ENCODE results near the gene CNTNAP5. TPM values are rescaled to one million over a fixed set of nuclear protein-coding genes. Genes with fewer than 3 reads are reported as not detected.

Gene CNTNAP5
- total and polyA plus RNA-seq, 2 donors (not counting 1 experiment from before 2014, with no cell fraction given): not detected

DNA sequence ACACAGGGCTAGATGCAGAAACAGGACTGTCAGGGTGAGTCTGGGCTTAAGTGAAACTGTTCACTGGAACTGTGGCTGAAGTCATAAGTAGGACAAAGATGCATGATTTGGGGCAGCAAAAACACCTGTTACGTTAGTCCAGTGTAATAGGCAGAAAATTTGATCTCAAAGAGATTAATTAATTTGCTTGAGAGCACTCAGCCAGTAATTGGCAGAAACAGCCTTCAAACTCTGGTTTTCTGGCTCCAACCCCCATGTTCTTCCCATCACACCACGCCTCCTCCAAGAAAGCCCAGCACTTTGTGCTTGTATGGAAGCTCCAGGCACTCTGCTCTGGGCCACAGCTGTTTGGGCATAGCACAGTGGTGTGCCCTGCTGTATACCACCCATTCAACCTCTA, 54.0 kb downstream of the CNTNAP5 start:
- DNase-seq (no peak), ATAC-seq (ENCODE audit: low read depth) (no peak)
- Mint-ChIP-seq H3K4me1 (no peaks in the 10 kb centered on the region), H3K27me3 (no peaks in the 10 kb centered on the region), H3K4me3 (no peak overlapping the region), H3K27ac (no peak overlapping the region), H3K9me3 (ENCODE audit: insufficient read depth) (no peaks in the 10 kb centered on the region)
- intact Hi-C loops (cut with micrococcal nuclease): no loop called here
- WGBS (ENCODE audit: insufficient coverage): 69% methylated on average over 2 of the region's 2 CpGs
- H2AFZ ChIP-seq (ENCODE audit: insufficient read depth, low read depth, low read length, poor library complexity, severe bottlenecking): no peak overlapping the region
- no peaks in the 10 kb centered on the region for H3K79me2 ChIP-seq (ENCODE audit: control insufficient read depth, insufficient read depth, low read length)
- CTCF ChIA-PET: no interaction called here
- H3K4me2 ChIP-seq (replicated peaks; ENCODE audit: low read depth, low read length, poor library complexity, severe bottlenecking): no peak overlapping the region
- POLR2A ChIA-PET: no interaction called here
- no peak overlapping the region for H3K27ac ChIP-seq (ENCODE audit: low read length in 2 of 2)
- no peaks in the 10 kb centered on the region for H4K20me1 ChIP-seq (ENCODE audit: control insufficient read depth, insufficient read depth, low read length, poor library complexity, severe bottlenecking)
- H3K27me3 ChIP-seq (replicated peaks in 1 of 4; ENCODE audit: control extremely low read depth in 1 of 4, control insufficient read depth in 3 of 4, insufficient read depth in 4 of 4, low read length in 3 of 4): no peaks in the 10 kb centered on the region
- H3K4me3 ChIP-seq (ENCODE audit: control extremely low read depth in 1 of 5, extremely low read depth in 1 of 5, insufficient read depth in 1 of 5, low read depth in 2 of 5, low read length in 4 of 5): no peak overlapping the region
- no peaks in the 10 kb centered on the region for H3K36me3 ChIP-seq (replicated peaks in 1 of 2; ENCODE audit: control extremely low read depth in 1 of 2, control insufficient read depth in 1 of 2, extremely low read depth in 1 of 2, insufficient read depth in 2 of 2, low read length in 1 of 2)
- no peaks in the 10 kb centered on the region for H3K4me1 ChIP-seq (ENCODE audit: control insufficient read depth in 2 of 2, insufficient read depth in 2 of 2, low read length in 2 of 2)
- H3K9me3 ChIP-seq (ENCODE audit: control extremely low read depth in 1 of 3, control insufficient read depth in 2 of 3, insufficient read depth in 1 of 3, low read length in 2 of 3): peaks cover 0 to 3% (median 0%) of the 10 kb centered on the region in 3 donors
- no peak overlapping the region for H3K9ac ChIP-seq (ENCODE audit: low read length)
- TF ChIP-seq EZH2 (IDR thresholded peaks at IDR 0.05; ENCODE audit: borderline replicate concordance, insufficient read depth, low read depth, low read length, poor library complexity, severe bottlenecking): no peak
- TF ChIP-seq, protein P1, sequence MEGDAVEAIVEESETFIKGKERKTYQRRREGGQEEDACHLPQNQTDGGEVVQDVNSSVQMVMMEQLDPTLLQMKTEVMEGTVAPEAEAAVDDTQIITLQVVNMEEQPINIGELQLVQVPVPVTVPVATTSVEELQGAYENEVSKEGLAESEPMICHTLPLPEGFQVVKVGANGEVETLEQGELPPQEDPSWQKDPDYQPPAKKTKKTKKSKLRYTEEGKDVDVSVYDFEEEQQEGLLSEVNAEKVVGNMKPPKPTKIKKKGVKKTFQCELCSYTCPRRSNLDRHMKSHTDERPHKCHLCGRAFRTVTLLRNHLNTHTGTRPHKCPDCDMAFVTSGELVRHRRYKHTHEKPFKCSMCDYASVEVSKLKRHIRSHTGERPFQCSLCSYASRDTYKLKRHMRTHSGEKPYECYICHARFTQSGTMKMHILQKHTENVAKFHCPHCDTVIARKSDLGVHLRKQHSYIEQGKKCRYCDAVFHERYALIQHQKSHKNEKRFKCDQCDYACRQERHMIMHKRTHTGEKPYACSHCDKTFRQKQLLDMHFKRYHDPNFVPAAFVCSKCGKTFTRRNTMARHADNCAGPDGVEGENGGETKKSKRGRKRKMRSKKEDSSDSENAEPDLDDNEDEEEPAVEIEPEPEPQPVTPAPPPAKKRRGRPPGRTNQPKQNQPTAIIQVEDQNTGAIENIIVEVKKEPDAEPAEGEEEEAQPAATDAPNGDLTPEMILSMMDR (IDR thresholded peaks at IDR 0.05): no peak

DNA sequence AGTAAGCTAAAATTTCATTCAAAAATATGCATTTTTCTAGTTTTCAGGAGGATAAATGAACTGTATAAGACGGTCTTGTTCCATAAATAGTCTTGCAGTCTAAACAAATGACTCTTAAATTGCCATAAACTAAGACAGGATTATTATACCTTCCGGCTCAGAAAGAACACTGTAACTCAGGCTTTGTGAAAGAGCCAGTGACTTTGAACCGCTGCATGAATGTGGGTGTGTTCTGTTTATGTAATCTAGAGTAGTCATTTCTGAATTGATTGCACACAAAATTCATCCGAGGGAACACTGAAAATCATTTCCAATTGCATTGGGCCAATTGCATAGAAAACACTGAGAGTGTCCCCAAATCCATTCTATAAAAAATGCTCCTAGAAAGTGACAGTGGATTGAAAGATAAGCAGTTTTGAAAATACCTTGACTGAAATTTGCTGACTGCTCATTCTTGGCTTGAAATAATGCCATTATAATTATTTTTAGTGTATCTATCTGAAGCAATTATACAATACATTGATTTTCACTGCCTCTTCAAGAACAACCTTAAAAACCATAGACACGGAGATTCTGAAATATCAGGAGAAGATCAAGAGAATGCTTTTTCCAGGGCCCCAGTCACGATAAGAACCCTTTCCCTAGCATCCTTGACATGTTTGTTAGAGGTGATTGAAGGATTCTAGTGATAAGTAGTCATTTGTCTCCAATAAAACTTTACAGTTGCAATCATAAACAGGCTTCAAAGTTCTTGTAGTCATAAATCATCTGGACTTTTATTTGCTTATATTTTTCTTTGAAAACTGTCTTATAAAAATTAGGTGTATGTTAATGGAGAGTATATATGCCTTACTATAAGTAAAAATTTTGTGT, 55.4 kb downstream of the CNTNAP5 start:
- no CpG with 5 or more reads among the region's 6 CpGs for WGBS (ENCODE audit: insufficient coverage)
- TF ChIP-seq, protein P1 (IDR thresholded peaks at IDR 0.05): no peak
- no peak for TF ChIP-seq EZH2 (IDR thresholded peaks at IDR 0.05; ENCODE audit: borderline replicate concordance, insufficient read depth, low read depth, low read length, poor library complexity, severe bottlenecking)

More for the DNA sequence above, 55.4 kb downstream of the CNTNAP5 start:
- intact Hi-C loops (cut with micrococcal nuclease): no loop called here
- no peak overlapping the region for H2AFZ ChIP-seq (ENCODE audit: insufficient read depth, low read depth, low read length, poor library complexity, severe bottlenecking)
- no peak overlapping the region for H3K4me2 ChIP-seq (replicated peaks; ENCODE audit: low read depth, low read length, poor library complexity, severe bottlenecking)
- DNase-seq (no peak), ATAC-seq (ENCODE audit: low read depth) (no peak)
- Mint-ChIP-seq H3K9me3 (ENCODE audit: insufficient read depth) (no peaks in the 10 kb centered on the region), H3K27me3 (no peaks in the 10 kb centered on the region), H3K4me3 (no peak overlapping the region), H3K27ac (no peak overlapping the region), H3K4me1 (no peaks in the 10 kb centered on the region)
- no peaks in the 10 kb centered on the region for H3K36me3 ChIP-seq (replicated peaks in 1 of 2; ENCODE audit: control extremely low read depth in 1 of 2, control insufficient read depth in 1 of 2, extremely low read depth in 1 of 2, insufficient read depth in 2 of 2, low read length in 1 of 2)
- H3K9ac ChIP-seq (ENCODE audit: low read length): no peak overlapping the region
- no peak overlapping the region for H3K27ac ChIP-seq (ENCODE audit: low read length in 2 of 2)
- POLR2A ChIA-PET: no interaction called here
- H3K79me2 ChIP-seq (ENCODE audit: control insufficient read depth, insufficient read depth, low read length): no peaks in the 10 kb centered on the region
- CTCF ChIA-PET: no interaction called here
- no peaks in the 10 kb centered on the region for H3K27me3 ChIP-seq (replicated peaks in 1 of 4; ENCODE audit: control extremely low read depth in 1 of 4, control insufficient read depth in 3 of 4, insufficient read depth in 4 of 4, low read length in 3 of 4)
- peaks cover 0 to 3% (median 0%) of the 10 kb centered on the region in 3 donors for H3K9me3 ChIP-seq (ENCODE audit: control extremely low read depth in 1 of 3, control insufficient read depth in 2 of 3, insufficient read depth in 1 of 3, low read length in 2 of 3)
- no peaks in the 10 kb centered on the region for H4K20me1 ChIP-seq (ENCODE audit: control insufficient read depth, insufficient read depth, low read length, poor library complexity, severe bottlenecking)
- H3K4me1 ChIP-seq (ENCODE audit: control insufficient read depth in 2 of 2, insufficient read depth in 2 of 2, low read length in 2 of 2): no peaks in the 10 kb centered on the region
- no peak overlapping the region for H3K4me3 ChIP-seq (ENCODE audit: control extremely low read depth in 1 of 5, extremely low read depth in 1 of 5, insufficient read depth in 1 of 5, low read depth in 2 of 5, low read length in 4 of 5)
